GM23248 (cell line): ENCODE data around the gene CNTROB.

Source experiments
- EZH2 ChIP-seq: fragments of 200-600 bp; sonication (generic); IDR thresholded peaks from 2 replicates; pipeline ENCODE4 v1.6.1; 2018; ENCODE audit warnings: antibody characterized with exemption, mild to moderate bottlenecking; ENCODE audit not compliant: insufficient read depth, poor library complexity, severe bottlenecking
- EZH2phosphoT487 ChIP-seq: fragments of 200-600 bp; sonication (generic); IDR thresholded peaks from 2 replicates; pipeline ENCODE4 v1.6.1; 2018; ENCODE audit warnings: antibody characterized with exemption, moderate library complexity, mild to moderate bottlenecking, low read depth; ENCODE audit not compliant: insufficient read depth

- TF ChIP-seq EZH2 (no peak), EZH2phosphoT487 (no peak)
These were observed 27.7 kb downstream of the CNTROB start for GRCh38 chr17:7959503-7960253.
